K562 (cell line): ENCODE measurements around the gene MAGI1. TPM values are rescaled to one million over a fixed set of nuclear protein-coding genes. Genes with fewer than 3 reads are reported as not detected.

ENCODE experiments used
- ATAC-seq: fragments of 200-7000 bp; cut with Tn5 transposase; 3 replicates; pipeline ENCODE4 v1.9.1; 2020; ENCODE audit warnings: moderate library complexity
- BruUV-seq: library from RNA; stranded (reverse); fragments of 400-500 nt; replicated peaks from 2 replicates; lab custom pipeline; 2021; lab: Mats Ljungman, UMichigan
- CTCF ChIA-PET: fragments of 300-600 bp; formaldehyde crosslinking; extraction: SDS; loops from one replicate; lab custom pipeline; 2021; ENCODE audit warnings: low intra/inter-chr PET ratio; lab: Yijun Ruan, JAX
- POLR2A ChIA-PET: fragments of 300-600, 350-650 bp; sonication (Branson Sonifier 250); formaldehyde crosslinking; extraction: SDS; loops from one replicate; lab custom pipeline; 2021; ENCODE audit warnings: antibody characterized with exemption, inconsistent platforms; lab: Yijun Ruan, JAX
- DNase-seq, 4 experiments: peaks; one replicate each; pipeline versions ENCODE4 v3.0.0 to v3.0.0-alpha.2; 2011 to 2018; ENCODE audit warnings: low spot score in 3 of 4, mixed read lengths in 3 of 4; ENCODE audit errors: extremely low read depth in 1 of 4
- FAIRE-seq: peaks from 2 replicates; lab custom pipeline; 2011; peaks lifted over from hg19 to GRCh38; lab: Jason Lieb, UNC
- H2AFZ ChIP-seq: 2 replicates; pipeline ENCODE4 v1.6.0; 2011; ENCODE audit warnings: low read depth, low read length, control low read depth, inconsistent platforms
- H3K27ac ChIP-seq: fragments of 200-600 bp; 3 replicates; pipeline ENCODE4 v1.8.0; 2011; ENCODE audit warnings: low read depth, mild to moderate bottlenecking, control low read depth, inconsistent platforms, low read length, moderate library complexity, mixed read lengths; ENCODE audit errors: extremely low read depth
- H3K27me3 ChIP-seq, 2 experiments: fragments of 300-600 bp in 1 of 2; 2 replicates in 1 of 2; 3 replicates in 1 of 2; pipeline versions ENCODE4 v1.6.0 to v1.8.0; 2011; ENCODE audit warnings: inconsistent platforms in 2 of 2, low read length in 2 of 2, mild to moderate bottlenecking in 1 of 2, mixed read lengths in 1 of 2, moderate library complexity in 1 of 2; ENCODE audit not compliant: control insufficient read depth in 2 of 2, insufficient read depth in 2 of 2
- H3K36me3 ChIP-seq: fragments of 300-600 bp; 3 replicates; pipeline ENCODE4 v1.8.0; 2011; ENCODE audit warnings: mild to moderate bottlenecking, low read length, inconsistent platforms; ENCODE audit not compliant: control insufficient read depth, insufficient read depth
- H3K4me1 ChIP-seq, 2 experiments: fragments of 200-600 bp in 1 of 2; replicated peaks in 1 of 2; 2 replicates in 1 of 2; 3 replicates in 1 of 2; pipeline versions ENCODE4 v1.5.1 to v1.8.0; 2011; ENCODE audit warnings: inconsistent platforms in 2 of 2, low read length in 2 of 2, mild to moderate bottlenecking in 1 of 2, mixed read lengths in 1 of 2, moderate library complexity in 1 of 2; ENCODE audit not compliant: control insufficient read depth in 2 of 2, insufficient read depth in 2 of 2
- H3K4me2 ChIP-seq: 2 replicates; pipeline ENCODE4 v1.6.1; 2011; ENCODE audit warnings: low read length, control low read depth, inconsistent platforms, mixed read lengths; ENCODE audit not compliant: insufficient read depth
- H3K4me3 ChIP-seq: fragments of 200-600 bp; sonication (generic), shearing (Covaris generic); 2 replicates; pipeline ENCODE4 v1.5.1; 2016; ENCODE audit warnings: control low read depth, inconsistent platforms
- H3K79me2 ChIP-seq: fragments of 200-600 bp; 3 replicates; pipeline ENCODE4 v1.8.0; 2011; ENCODE audit warnings: low read length, inconsistent platforms; ENCODE audit not compliant: control insufficient read depth, insufficient read depth
- H3K9ac ChIP-seq, 2 experiments: 2 replicates each; pipeline versions ENCODE4 v1.6.0 to v1.6.1; 2011; ENCODE audit warnings: low read depth in 2 of 2, low read length in 2 of 2, control low read depth in 1 of 2, inconsistent platforms in 1 of 2, mild to moderate bottlenecking in 1 of 2, mixed read lengths in 1 of 2; ENCODE audit not compliant: insufficient read depth in 1 of 2
- H3K9me1 ChIP-seq: one replicate; pipeline ENCODE4 v1.6.0; 2011; ENCODE audit warnings: inconsistent platforms, mild to moderate bottlenecking, low read length, moderate library complexity; ENCODE audit not compliant: control insufficient read depth, insufficient read depth
- H3K9me3 ChIP-seq: replicated peaks from 2 replicates; pipeline ENCODE4 v1.5.1; 2011; ENCODE audit warnings: low read depth, low read length, inconsistent platforms; ENCODE audit not compliant: control insufficient read depth, insufficient read depth
- H4K20me1 ChIP-seq: replicated peaks from 2 replicates; pipeline ENCODE4 v1.6.1; 2011; ENCODE audit warnings: low read length, inconsistent platforms, mixed read lengths; ENCODE audit not compliant: control insufficient read depth, insufficient read depth
- ARID3A ChIP-seq: IDR thresholded peaks from 2 replicates; pipeline ENCODE4 v1.6.1; 2012; ENCODE audit warnings: low read depth, low read length, improper control_type of control experiment, borderline replicate concordance
- BDP1 ChIP-seq: IDR thresholded peaks from 3 replicates; pipeline ENCODE4 v1.6.1; 2011; ENCODE audit not compliant: insufficient read length, insufficient read depth
- ERF ChIP-seq: fragments of 450-650 bp; formaldehyde crosslinking; IDR thresholded peaks from 2 replicates; pipeline ENCODE4 v1.4.0; 2020; ENCODE audit warnings: mild to moderate bottlenecking, mixed read lengths
- FUS ChIP-seq: fragments of 200-400 bp; formaldehyde crosslinking; optimal IDR thresholded peaks from 2 replicates; pipeline ENCODE3; 2017; ENCODE audit warnings: low read depth, low read length
- GTF2A2 ChIP-seq: IDR thresholded peaks from 2 replicates; pipeline ENCODE4 v1.6.1; 2016; ENCODE audit warnings: mild to moderate bottlenecking, missing genetic modification characterization, missing compliant biosample characterization
- KLF1 ChIP-seq: fragments of 450-650 bp; IDR thresholded peaks from 2 replicates; pipeline ENCODE4 v1.6.1; 2016; ENCODE audit warnings: missing genetic modification characterization, missing compliant biosample characterization
- LCOR ChIP-seq: sonication (generic); formaldehyde crosslinking; IDR thresholded peaks from 2 replicates; pipeline ENCODE4 v1.8.0; 2022; ENCODE audit warnings: mild to moderate bottlenecking, missing genetic modification reagents
- MAFK ChIP-seq: IDR thresholded peaks from 2 replicates; pipeline ENCODE4 v1.6.1; 2011; ENCODE audit warnings: low read length, improper control_type of control experiment
- SRF ChIP-seq, 2 experiments: fragments of 250-450, 450-650 bp in 1 of 2; sonication (Bioruptor Pico) in 1 of 2; sonication (generic) in 1 of 2; formaldehyde crosslinking; IDR thresholded peaks; 2 replicates each; pipeline versions ENCODE4 v1.5.0 to v1.5.1; 2020 to 2022; ENCODE audit warnings: mild to moderate bottlenecking in 1 of 2, missing genetic modification reagents in 1 of 2
- STAG1 ChIP-seq: sonication (generic); formaldehyde crosslinking; IDR thresholded peaks from 2 replicates; pipeline ENCODE4 v1.5.0; 2020; ENCODE audit warnings: missing genetic modification reagents, borderline replicate concordance
- ZBTB40 ChIP-seq, 2 experiments: fragments of 450-650 bp in 1 of 2; sonication (generic) in 1 of 2; formaldehyde crosslinking in 1 of 2; IDR thresholded peaks; 2 replicates each; pipeline versions ENCODE4 v1.7.1 to v1.9.0; 2016 to 2022; ENCODE audit warnings: inconsistent platforms in 1 of 2, mild to moderate bottlenecking in 1 of 2, missing genetic modification reagents in 1 of 2
- ZC3H8 ChIP-seq: fragments of 450-650 bp; IDR thresholded peaks from 2 replicates; pipeline ENCODE4 v1.6.1; 2017
- ZNF384 ChIP-seq: IDR thresholded peaks from 2 replicates; pipeline ENCODE4 v1.6.1; 2012; ENCODE audit warnings: low read depth, low read length, improper control_type of control experiment
- WGBS: fragments of 100-300 bp; shearing (Covaris generic); methylation state at CpG from one replicate; pipeline ENCODE4 v1.1.6; 2016; ENCODE audit warnings: low coverage, mixed read lengths; ENCODE audit not compliant: insufficient coverage; ENCODE audit errors: missing lambda C conversion rate; 5-methylcytosine and 5-hydroxymethylcytosine counted together
- in situ Hi-C: fragments of 300-500 bp; cut with MboI; formaldehyde crosslinking; loops from 4 replicates; pipeline ENCODE4 v1.15.0; 2018; ENCODE audit warnings: inconsistent platforms, mixed read lengths
- intact Hi-C: fragments of 100-400 bp; cut with micrococcal nuclease; formaldehyde crosslinking; loops from 2 replicates; pipeline ENCODE4 v1.14.2; 2022
- polyA plus RNA-seq, 8 experiments: library from polyadenylated mRNA; depleted of rRNA in 4 of 8; stranded (reverse) in 5 of 8; unstranded in 3 of 8; fragments of >200 nt; fragmentation: Nextera tagmentation in 2 of 8; fragmentation: Illumina TruSeq in 1 of 8; extraction: Ambion mirVana in 2 of 8; extraction: Trizol in 1 of 8; gene quantifications; 2 replicates each; pipeline versions ENCODE4 v1.2.1 to v1.2.3, GENCODE V29; 2011 to 2014; ENCODE audit warnings: inconsistent platforms in 1 of 8, missing spikeins in 1 of 8
- total RNA-seq, 7 experiments: library from RNA; depleted of rRNA in 6 of 7; stranded (reverse); fragments of >200 nt in 6 of 7; fragmentation: Illumina TruSeq in 2 of 7; extraction: Trizol in 2 of 7; gene quantifications; 2 replicates each; pipeline versions ENCODE4 v1.2.1 to v1.2.3, GENCODE V29; 2011 to 2021; ENCODE audit warnings: low replicate concordance in 1 of 7

MAGI1 gene
- total and polyA plus RNA-seq, 9 of the 15 experiments (the other 6 are each of a cell fraction or from before 2014, with no cell fraction given) = 7.8 to 59.4 (median 43.2) TPM

GRCh38 chr3:65445573-65446169 is 593.0 kb downstream of the MAGI1 start:
- ATAC-seq (no peak), DNase-seq (no peak), FAIRE-seq (no peak)
- no peak overlapping the region for H2AFZ ChIP-seq
- no peaks in the 10 kb centered on the region for H3K9me3 ChIP-seq
- H3K79me2 ChIP-seq = no peaks in the 10 kb centered on the region
- in situ Hi-C loops = loop anchor here (10.0 kb wide), 1 partner anchor 289 kb away; no protein-coding TSS in a partner anchor
- TF ChIP-seq GTF2A2 (tag) (no peak), ZNF384 (no peak), BDP1 (no peak), MAFK (no peak), FUS (no peak), ZC3H8 (no peak), ARID3A (no peak), ZBTB40 (IDR thresholded peaks at IDR 0.05) (no peak), ZBTB40 (CRISPR knock-in tag; IDR thresholded peaks at IDR 0.05) (no peak), ERF (CRISPR knock-in tag) (no peak), LCOR (CRISPR knock-in tag) (no peak), SRF (CRISPR knock-in tag; IDR thresholded peaks at IDR 0.05) (no peak), KLF1 (no peak), STAG1 (CRISPR knock-in tag) (no peak)
- no peak overlapping the region for H3K9ac ChIP-seq
- H3K27me3 ChIP-seq = no peaks in the 10 kb centered on the region
- intact Hi-C loops = no loop called here
- H3K27ac ChIP-seq = no peak overlapping the region
- no peak overlapping the region for H3K4me2 ChIP-seq
- no peaks in the 10 kb centered on the region for H3K9me1 ChIP-seq
- no peaks in the 10 kb centered on the region for H4K20me1 ChIP-seq
- no TSS peak for BruUV-seq
- POLR2A ChIA-PET = no interaction called here
- 50% methylated on average over 3 of the region's 4 CpGs for WGBS
- peaks cover 45% of the 10 kb centered on the region; the same call in 2 of the 3 replicates for H3K36me3 ChIP-seq
- CTCF ChIA-PET = no interaction called here
- H3K4me1 ChIP-seq = no peaks in the 10 kb centered on the region
- no peak overlapping the region for H3K4me3 ChIP-seq
